Activated T-helper 1 cell treated with anti-CD3 and anti-CD28 coated beads, Interleukin-2, amount 50 U/mL, for 16 hours (primary cell): Measurements from ENCODE around the gene LYL1.
A peak's percentile ranks its signal among the peaks of the same experiment; 100 is the strongest.

ENCODE experiments used
- DNase-seq, 2 donors: peaks; one replicate each; pipeline ENCODE4 v3.0.0-alpha.2; 2020; ENCODE audit warnings: low read depth in 1 of 2, low spot score in 1 of 2

The LYL1 gene

DNA sequence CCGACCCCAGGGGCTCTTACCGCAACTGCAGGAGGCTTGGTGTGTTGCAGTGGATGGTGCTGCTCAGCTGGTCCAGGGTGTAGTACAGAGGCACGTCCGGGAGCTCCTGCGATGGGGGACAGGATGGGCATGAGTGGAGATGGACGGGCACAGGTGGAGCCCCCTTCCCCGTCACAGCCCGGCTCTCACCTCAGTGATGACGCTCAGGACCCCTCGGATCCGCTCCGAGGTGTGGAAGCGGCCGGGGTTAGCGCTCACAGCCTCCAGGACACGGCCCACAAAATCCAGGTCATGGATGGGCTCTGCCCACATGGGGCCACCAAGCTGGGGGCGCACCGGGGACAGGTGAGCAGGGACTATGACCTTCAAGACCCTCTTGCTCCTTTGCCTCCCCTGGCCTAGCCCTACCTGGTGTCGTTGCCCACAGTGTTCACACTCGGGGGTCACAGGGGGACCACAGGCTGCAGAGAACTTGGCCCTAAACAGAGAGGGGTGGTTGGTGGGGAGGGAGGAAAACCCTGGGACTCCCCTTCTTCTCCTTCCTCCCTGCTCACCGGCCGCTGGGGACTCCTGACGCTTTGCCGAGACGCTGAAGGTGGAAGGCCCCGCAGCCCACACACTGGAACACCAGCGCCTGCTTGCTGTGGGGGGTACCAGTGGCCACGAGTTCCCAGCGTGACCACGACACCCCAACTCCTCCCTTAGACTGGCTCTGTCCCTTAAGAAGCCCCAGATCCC is 6.9 kb upstream of the LYL1 start:
- no peak for DNase-seq

GRCh38 chr19:13104848-13105711 is 2.4 kb upstream of the LYL1 start:
- no peak for DNase-seq

- peak; percentile 42 to 50 for DNase-seq
These were observed 1.7 kb upstream of the LYL1 start for GRCh38 chr19:13104360-13104847.

DNA sequence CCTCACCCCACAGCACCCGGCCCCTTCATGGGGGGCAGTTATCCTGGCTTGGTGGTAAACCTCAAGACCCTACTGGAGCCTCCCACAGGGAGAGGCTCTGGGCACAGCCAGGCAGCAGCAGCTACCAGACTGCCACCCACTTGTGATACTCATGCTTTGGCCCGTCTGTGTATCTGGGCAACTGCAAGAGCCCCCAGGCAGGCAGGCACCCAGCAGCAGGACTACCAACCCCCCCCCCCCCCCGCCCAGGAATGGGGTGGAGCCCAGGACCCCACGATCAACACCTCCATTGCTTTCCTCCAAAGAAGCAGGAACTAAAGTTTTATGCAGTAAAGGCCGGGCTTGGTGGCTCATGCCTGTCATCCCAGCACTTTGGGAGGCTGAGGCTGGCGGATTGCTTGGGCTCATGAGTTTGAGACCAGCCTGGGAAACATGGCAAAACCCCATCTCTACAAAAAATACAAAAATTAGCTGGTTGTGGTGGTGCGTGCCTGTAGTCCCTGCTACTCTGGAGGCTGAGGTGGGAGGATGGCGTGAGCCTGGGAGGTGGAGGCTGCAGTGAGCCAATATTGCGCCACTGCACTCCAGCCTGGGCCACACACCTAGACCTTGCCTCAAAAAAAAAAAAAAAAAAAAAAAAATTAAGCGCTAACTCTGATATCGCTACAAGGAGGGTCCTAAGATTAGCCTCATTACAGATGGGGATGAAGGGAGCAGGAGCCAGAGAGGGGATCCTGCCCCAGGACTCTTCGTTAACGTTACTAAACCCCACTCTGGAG is 1.1 kb upstream of the LYL1 start:
- no peak for DNase-seq

GRCh38 chr19:13102416-13102665 is 317 bp downstream of the LYL1 start:
- no peak for DNase-seq

GRCh38 chr19:13101590-13102415 is 855 bp downstream of the LYL1 start:
- DNase-seq = no peak

DNA sequence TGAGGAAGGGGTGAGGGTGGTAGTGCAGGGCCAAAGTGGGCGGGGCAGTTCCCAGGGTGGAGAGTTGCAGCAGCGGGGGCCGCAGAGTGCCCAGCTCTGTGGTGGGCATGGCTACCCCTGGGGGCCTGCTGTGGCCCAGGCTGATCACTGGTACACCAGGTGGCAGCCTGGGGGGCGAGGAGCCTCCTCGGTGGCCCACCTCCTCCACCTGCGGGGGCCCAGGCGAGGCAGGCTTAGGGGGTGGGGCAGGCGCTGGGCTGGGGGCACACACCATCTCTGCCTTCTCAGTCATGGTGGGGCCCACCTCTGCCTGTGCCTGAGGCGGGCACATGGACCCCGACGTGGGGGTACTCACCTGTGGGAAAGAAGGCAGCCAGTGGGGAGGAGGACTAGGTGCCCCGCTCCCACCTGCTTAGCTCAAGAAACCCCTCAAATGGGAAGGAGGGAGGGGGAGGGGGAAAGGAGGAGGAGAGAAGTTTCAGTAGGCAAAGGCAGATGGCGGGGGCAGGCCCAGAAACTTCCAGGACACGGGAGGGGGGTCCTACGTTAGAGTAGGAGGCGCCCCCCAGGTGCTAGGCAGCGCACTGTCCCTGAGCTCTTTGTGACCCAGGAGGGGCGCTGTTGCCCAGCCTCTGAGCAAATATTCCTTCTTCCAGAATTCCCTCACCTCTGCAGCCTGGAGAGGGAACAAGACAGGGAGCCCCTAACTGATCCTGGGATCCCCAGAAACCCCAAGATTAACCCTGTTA is 1.6 kb downstream of the LYL1 start:
- no peak for DNase-seq

DNA sequence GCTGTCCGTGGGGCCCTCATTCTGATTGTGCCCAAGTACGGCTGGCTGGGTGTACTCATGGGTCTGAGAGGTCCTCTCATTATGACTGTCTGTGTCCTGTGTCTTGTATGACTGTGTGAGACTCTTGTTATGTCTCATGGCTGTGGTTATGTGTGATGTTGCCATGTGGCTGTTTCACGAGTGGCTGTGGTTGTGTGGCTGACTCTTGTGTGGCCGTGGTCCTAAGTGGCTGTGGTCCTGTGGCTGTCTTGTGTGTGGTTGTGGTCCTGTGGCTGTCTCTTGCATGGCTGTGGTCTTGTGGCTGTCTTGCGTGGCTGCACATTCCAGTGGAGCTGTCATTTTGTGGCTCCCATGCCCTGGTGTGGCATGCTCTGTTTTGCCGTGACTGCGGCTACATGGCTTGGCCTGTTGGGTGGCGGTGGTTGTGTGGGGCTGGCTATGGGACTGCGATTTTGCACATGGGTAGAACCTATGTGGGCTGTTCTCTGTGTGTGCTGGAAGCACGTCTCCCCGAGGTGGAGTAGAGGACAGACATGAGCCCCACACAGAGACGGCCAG is 2.5 kb downstream of the LYL1 start:
- peak; percentile 29 to 48 for DNase-seq

GRCh38 chr19:13099073-13099999 is 3.3 kb downstream of the LYL1 start:
- DNase-seq = peak; percentile 61 to 68

GRCh38 chr19:13098277-13099072 is 4.2 kb downstream of the LYL1 start:
- no peak for DNase-seq

- no peak for DNase-seq
These were observed 5.0 kb downstream of the LYL1 start for GRCh38 chr19:13097463-13098258.

- DNase-seq = no peak
These were observed 5.6 kb downstream of the LYL1 start for GRCh38 chr19:13097033-13097462.

DNA sequence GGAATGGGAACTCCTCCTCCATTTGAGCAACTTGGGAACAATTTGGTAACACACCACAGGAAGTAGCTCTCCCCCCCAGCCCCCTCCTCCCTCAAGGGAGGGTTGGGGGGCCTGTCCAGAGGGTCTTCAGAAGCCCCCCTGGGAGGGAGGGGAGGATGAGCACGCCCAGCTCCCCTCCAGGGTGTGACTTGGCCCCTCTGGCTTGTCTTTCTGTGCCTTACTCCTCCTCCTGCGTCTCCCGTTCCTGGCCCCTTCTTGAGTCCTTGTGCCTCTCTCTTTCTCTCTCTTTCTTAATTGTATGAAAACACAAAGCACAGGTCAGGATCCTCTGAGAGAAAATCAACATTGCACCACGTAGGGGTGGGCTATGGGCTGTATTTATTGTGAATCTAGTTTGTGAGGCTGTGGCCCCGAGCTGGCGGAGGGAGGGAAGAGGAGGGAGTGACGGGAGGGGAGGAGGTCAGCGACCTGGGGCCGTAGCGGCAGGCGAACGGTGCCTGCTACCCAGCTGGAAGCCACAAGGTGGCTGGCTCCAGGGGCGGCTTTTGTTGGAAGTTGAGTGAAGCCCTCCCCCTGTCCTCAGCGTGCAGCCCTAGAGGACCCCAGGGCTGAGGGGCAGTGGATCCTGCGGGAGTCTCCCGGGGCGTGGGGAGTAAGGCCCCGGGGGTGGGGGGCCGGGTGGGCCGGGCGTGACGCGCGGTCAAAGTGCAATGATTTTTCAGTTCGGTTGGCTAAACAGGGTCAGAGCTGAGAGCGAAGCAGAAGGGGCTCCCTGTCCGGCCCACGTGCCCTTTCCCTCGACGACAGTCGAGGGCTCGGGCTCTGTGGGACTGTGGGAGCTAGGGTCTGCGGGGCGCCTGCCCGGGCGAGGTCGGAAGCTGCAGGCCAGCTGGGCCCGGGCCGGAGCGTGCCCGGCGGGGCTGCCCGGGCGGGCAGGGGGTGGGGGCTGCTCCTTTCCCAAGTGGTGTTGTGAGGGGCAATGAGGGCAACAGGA is 6.4 kb downstream of the LYL1 start:
- no peak for DNase-seq

DNA sequence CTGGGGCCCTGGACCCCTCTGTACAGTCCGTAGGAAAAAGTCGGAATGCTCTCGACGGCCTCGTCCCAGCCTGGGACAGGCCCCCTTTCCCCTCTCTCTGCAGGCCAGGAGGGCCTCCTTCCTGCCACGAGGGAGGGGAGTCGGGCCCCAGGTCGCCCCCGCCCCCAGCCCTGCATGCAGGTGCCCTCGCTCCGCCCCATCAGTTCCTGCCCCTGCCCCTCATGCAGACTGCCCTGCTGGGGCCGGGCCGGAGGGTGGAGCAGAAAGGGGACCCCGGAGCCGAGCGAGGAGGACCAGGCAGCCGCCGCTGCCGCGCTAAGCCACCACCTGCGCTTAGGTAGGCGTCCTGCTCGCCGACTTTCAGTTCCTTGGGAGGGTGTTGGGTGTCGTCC is 7.3 kb downstream of the LYL1 start:
- no peak for DNase-seq

GRCh38 chr19:13094771-13095392 is 7.8 kb downstream of the LYL1 start:
- DNase-seq = no peak
